ENCODE results near the gene SORCS2.

SORCS2 gene

DNA sequence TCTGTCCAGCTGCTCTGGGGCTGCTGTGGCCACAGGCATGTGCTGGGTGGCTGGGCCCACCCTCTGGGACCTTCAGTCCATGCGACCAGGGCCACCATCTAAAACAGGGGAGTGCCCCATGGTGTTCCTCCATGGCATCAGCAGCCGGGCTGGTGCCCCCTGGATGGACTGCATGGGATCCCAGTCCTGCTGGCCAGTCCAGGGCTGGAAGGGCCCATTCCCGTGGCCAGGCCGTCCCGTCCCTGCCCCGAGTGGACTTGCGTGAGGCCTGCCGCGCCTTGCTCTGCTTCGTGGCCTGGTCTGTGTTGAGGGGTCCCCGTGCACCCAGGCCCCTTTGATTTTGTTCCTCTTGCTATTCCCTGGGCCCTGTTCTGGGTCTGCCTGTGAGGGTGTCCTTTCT, 36.4 kb downstream of the SORCS2 start:
- no peak overlapping the region for H3K27ac ChIP-seq
- TF ChIP-seq, protein P1, sequence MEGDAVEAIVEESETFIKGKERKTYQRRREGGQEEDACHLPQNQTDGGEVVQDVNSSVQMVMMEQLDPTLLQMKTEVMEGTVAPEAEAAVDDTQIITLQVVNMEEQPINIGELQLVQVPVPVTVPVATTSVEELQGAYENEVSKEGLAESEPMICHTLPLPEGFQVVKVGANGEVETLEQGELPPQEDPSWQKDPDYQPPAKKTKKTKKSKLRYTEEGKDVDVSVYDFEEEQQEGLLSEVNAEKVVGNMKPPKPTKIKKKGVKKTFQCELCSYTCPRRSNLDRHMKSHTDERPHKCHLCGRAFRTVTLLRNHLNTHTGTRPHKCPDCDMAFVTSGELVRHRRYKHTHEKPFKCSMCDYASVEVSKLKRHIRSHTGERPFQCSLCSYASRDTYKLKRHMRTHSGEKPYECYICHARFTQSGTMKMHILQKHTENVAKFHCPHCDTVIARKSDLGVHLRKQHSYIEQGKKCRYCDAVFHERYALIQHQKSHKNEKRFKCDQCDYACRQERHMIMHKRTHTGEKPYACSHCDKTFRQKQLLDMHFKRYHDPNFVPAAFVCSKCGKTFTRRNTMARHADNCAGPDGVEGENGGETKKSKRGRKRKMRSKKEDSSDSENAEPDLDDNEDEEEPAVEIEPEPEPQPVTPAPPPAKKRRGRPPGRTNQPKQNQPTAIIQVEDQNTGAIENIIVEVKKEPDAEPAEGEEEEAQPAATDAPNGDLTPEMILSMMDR (conservative IDR thresholded peaks at IDR 0.05), result no peak

DNA sequence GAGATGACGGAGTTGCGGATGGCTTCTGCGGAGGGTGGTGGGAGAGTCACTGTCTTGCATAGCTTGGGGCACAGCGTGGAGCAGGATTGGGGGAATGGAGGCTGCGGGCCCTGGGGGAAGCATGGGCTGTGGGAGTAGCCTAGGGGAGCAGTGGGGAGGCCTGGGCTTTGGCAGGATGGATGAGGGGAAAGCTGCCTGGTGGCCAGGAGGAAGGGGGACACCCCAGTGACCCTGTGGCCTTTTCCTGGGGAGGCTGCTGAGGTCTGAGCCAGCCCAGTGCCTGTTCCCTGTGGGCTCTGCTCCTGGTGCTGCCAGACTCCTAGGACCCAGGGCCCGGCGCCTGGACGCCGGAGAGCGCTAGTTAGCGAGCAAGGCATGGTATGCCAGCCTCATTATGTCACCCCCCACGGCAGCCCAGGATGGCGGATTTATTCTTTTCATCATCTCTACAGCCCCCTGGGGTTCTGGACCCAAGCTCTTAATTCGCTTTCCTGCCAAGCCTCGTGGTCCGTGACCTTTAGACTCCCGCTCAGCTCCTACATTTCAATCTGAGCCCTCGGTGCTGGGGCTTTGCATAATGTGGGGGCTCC, 39.8 kb downstream of the SORCS2 start:
- no peak overlapping the region for H3K27ac ChIP-seq
- TF ChIP-seq, protein P1 (conservative IDR thresholded peaks at IDR 0.05), result no peak

DNA sequence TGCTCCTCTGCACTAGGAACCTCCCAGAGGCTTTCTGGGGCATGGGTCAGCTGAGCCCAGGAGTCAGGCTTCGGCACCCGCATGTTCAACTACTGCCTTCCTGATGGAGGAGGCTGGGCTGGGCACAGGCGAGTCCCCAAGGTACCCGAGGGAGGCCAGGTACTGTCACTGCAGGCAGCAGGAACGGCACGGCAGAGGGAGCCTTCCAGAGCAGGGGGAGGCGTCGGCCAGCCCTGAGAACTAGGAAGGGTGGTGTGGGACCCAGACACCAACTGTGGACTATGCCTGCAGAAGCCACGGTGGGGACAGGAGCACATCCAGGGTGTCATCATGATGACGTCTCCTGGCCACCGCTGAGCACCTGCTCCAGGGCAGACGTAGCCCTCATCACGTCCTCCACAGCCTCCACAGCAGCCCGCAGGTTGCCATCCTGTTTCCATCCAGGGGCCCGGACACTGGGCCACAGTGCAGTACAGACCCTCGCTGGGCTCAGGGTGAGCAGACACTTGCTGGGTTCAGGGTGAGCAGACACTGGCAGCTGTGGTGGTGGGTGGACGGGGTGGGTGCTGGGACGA, 40.8 kb downstream of the SORCS2 start:
- no peak overlapping the region for H3K27ac ChIP-seq
- TF ChIP-seq, protein P1 (conservative IDR thresholded peaks at IDR 0.05), result no peak

DNA sequence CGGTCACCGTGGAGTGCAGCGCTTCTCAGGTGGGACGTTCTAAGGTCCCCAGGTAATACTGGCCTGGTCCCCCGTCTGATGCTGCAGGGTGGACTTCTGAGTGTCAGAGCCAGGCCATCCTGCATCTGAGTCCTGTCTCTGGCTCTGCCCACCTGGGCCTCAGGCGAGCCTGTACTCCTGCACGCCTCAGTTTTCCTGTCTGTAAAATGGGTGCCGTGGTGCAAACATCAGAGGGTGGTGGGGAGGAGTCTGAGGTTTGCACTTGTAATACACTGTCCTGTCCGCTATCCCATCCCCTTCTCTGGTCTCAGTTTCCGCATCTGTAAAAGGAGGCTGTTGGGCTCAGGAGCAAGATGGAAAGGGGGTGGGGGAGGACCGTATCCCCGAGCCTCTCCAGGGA, 41.3 kb downstream of the SORCS2 start:
- TF ChIP-seq, protein P1 (conservative IDR thresholded peaks at IDR 0.05), result no peak
- H3K27ac ChIP-seq, result no peak overlapping the region

DNA sequence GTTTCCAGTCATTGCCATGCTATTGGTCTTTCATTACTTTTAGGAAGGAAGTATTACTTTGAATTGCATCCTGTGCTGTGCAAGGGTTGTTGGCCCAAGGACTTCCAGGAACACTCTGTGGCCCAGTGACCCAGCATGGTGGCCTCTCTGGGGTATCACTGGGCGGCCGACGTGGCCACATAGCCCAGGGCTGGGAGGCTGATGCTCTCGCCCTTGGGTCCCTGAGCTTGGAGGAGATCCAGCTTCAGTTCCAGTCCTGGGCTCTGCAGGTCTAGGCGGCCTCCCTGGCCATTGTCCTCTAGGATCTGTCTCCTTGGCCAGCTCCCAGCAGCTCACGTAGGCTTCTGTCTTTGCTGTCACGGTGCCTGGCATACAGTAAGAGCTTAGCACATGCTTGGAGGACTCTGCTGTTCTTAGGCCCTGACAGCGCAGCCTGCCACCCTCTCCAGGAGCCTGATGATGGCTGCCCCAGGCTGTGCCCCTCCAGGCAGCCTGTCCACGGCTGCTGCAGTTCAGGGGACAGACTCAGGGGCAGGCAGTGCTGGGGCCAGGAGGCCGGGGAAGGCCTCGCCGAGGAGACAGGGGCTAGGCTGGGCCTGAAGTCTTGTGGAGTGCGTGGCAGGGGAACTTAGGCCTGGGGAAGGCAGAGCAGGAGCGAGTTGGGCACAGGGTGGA, 42.2 kb downstream of the SORCS2 start:
- no peak overlapping the region for H3K27ac ChIP-seq
- TF ChIP-seq, protein P1 (conservative IDR thresholded peaks at IDR 0.05), result no peak

DNA sequence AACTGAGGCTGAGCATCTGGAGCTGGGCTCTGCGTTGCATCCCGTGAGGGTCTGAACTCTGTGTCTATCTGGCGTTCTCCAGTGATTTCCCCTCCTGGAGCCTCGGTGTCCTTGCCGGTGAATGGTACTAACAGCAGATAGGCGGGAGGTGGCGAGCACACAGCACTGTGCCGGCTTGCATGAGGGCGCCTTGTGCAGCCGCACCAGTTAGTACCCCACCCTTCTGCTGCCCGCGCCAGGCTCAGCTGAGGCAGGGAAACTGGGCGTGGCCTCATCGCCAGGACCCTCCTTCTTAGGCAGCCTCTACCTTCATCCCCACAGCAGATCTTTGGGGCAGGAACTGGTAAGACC, 42.7 kb downstream of the SORCS2 start:
- TF ChIP-seq, protein P1 (conservative IDR thresholded peaks at IDR 0.05), result no peak
- H3K27ac ChIP-seq, result no peak overlapping the region

DNA sequence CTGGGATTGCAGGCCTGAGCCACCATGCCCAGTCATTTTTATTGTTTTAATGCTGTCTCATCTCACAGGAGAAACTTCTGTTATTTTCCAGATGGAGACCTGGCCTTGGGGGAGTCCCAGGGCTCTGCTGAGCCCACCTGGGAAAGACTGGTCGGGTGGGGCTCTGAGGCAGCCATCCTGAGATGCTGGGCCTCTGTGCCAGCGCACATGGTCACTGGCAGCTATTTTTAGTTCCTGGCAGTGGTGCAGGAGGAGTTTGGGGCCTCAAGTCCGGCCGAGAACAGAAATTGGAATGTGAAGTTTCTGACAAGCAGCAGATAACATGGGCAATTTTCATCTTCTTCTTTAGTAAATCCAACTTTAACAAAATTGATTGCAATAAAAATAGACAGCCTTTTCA, 44.5 kb downstream of the SORCS2 start:
- H3K27ac ChIP-seq, result no peak overlapping the region
- TF ChIP-seq, protein P1 (conservative IDR thresholded peaks at IDR 0.05), result no peak
